SK-N-SH (cell line): Measurements from ENCODE around the gene IL7R. TPM values are rescaled to one million over a fixed set of nuclear protein-coding genes. Genes with fewer than 3 reads are reported as not detected.

Source experiments
- CTCF ChIA-PET: fragments of 300-600, 350-600 bp; formaldehyde crosslinking; extraction: SDS; loops from one replicate; lab custom pipeline; 2021; lab: Yijun Ruan, JAX
- POLR2A ChIA-PET: fragments of 350-600 bp; sonication (Branson Sonifier 250); formaldehyde crosslinking; extraction: SDS; loops from one replicate; lab custom pipeline; 2020; ENCODE audit warnings: antibody characterized with exemption, inconsistent platforms; lab: Yijun Ruan, JAX
- DNase-seq: peaks from one replicate; pipeline ENCODE4 v3.0.0; 2012
- H2AFZ ChIP-seq: fragments of 200-600 bp; sonication (generic); 2 replicates; pipeline ENCODE4 v1.8.1; 2016; ENCODE audit warnings: antibody characterized with exemption, mild to moderate bottlenecking, low read depth
- H3F3A ChIP-seq: fragments of 200-600 bp; sonication (generic); replicated peaks from 2 replicates; pipeline ENCODE3; 2016; ENCODE audit warnings: antibody characterized with exemption, mild to moderate bottlenecking; ENCODE audit not compliant: insufficient read depth
- H3K27ac ChIP-seq, 2 experiments: fragments of 200-500 bp in 1 of 2; fragments of 200-600 bp in 1 of 2; sonication (Bioruptor generic) in 1 of 2; sonication (generic), shearing (Covaris generic) in 1 of 2; 2 replicates each; pipeline versions ENCODE4 v1.5.1 to v1.6.1; 2014 to 2016; ENCODE audit warnings: low read depth in 2 of 2, inconsistent platforms in 1 of 2, low read length in 1 of 2, mild to moderate bottlenecking in 1 of 2, mixed read lengths in 1 of 2
- H3K27me3 ChIP-seq: fragments of 200-600 bp; sonication (generic), shearing (Covaris generic); 2 replicates; pipeline ENCODE4 v1.6.1; 2016; ENCODE audit warnings: mixed run types; ENCODE audit not compliant: insufficient read depth
- H3K36me3 ChIP-seq, 2 experiments: fragments of 200-500 bp in 1 of 2; fragments of 200-600 bp in 1 of 2; sonication (Bioruptor generic) in 1 of 2; sonication (generic) in 1 of 2; replicated peaks in 1 of 2; 2 replicates each; pipeline versions ENCODE3 to v1.5.1; 2014 to 2016; ENCODE audit warnings: low read length in 1 of 2, mild to moderate bottlenecking in 1 of 2; ENCODE audit not compliant: insufficient read depth in 2 of 2, control insufficient read depth in 1 of 2
- H3K4me1 ChIP-seq, 2 experiments: fragments of 200-500 bp in 1 of 2; fragments of 200-600 bp in 1 of 2; sonication (Bioruptor generic) in 1 of 2; sonication (generic), shearing (Covaris generic) in 1 of 2; 2 replicates each; pipeline versions ENCODE4 v1.5.1 to v1.6.1; 2014 to 2016; ENCODE audit warnings: low read depth in 1 of 2, low read length in 1 of 2, mixed run types in 1 of 2; ENCODE audit not compliant: insufficient read depth in 2 of 2, control insufficient read depth in 1 of 2
- H3K4me2 ChIP-seq: fragments of 200-600 bp; sonication (generic), shearing (Covaris generic); 2 replicates; pipeline ENCODE4 v1.6.1; 2017; ENCODE audit warnings: mixed run types
- H3K4me3 ChIP-seq, 2 experiments: fragments of 200-500 bp in 1 of 2; fragments of 200-600 bp in 1 of 2; sonication (Bioruptor generic) in 1 of 2; sonication (generic), shearing (Covaris generic) in 1 of 2; 2 replicates each; pipeline versions ENCODE4 v1.5.1 to v1.8.1; 2014 to 2016; ENCODE audit warnings: low read depth in 2 of 2, inconsistent platforms in 1 of 2, low read length in 1 of 2, mild to moderate bottlenecking in 1 of 2, mixed read lengths in 1 of 2, moderate library complexity in 1 of 2
- H3K79me2 ChIP-seq: fragments of 200-600 bp; sonication (generic); 2 replicates; pipeline ENCODE4 v1.8.1; 2017; ENCODE audit warnings: mild to moderate bottlenecking; ENCODE audit not compliant: insufficient read depth
- H3K9ac ChIP-seq: fragments of 200-600 bp; sonication (generic); 2 replicates; pipeline ENCODE4 v1.6.1; 2017; ENCODE audit warnings: mixed run types
- H3K9me2 ChIP-seq: fragments of 200-600 bp; sonication (generic); 2 replicates; pipeline ENCODE4 v1.6.1; 2017; ENCODE audit warnings: mixed run types
- H3K9me3 ChIP-seq: fragments of 200-600 bp; sonication (generic); 2 replicates; pipeline ENCODE4 v1.6.1; 2017; ENCODE audit warnings: mixed run types, mild to moderate bottlenecking, moderate library complexity
- H4K20me1 ChIP-seq: fragments of 200-600 bp; sonication (generic); 2 replicates; pipeline ENCODE4 v1.6.1; 2017; ENCODE audit warnings: mild to moderate bottlenecking, mixed run types; ENCODE audit not compliant: insufficient read depth
- CTCF ChIP-seq: fragments of 200-600 bp; sonication (generic); IDR thresholded peaks from 2 replicates; pipeline ENCODE4 v1.6.1; 2017; ENCODE audit warnings: antibody characterized with exemption, mild to moderate bottlenecking, moderate library complexity
- ELF1 ChIP-seq: IDR thresholded peaks from 2 replicates; pipeline ENCODE4 v1.4.0; 2012
- EZH2phosphoT487 ChIP-seq: fragments of 200-600 bp; sonication (generic); IDR thresholded peaks from 2 replicates; pipeline ENCODE4 v1.6.1; 2017; ENCODE audit warnings: low read depth, mixed run types, mild to moderate bottlenecking, antibody characterized with exemption, moderate library complexity, borderline replicate concordance
- FOSL2 ChIP-seq: IDR thresholded peaks from 2 replicates; pipeline ENCODE4 v1.4.0; 2012; ENCODE audit warnings: low read depth, mild to moderate bottlenecking, moderate library complexity, borderline replicate concordance
- FOXJ3 ChIP-seq: sonication (generic); formaldehyde crosslinking; IDR thresholded peaks from 2 replicates; pipeline ENCODE4 v1.5.1; 2020; ENCODE audit warnings: mild to moderate bottlenecking, missing genetic modification reagents
- IRF3 ChIP-seq: fragments of 150-350 bp; IDR thresholded peaks from 2 replicates; pipeline ENCODE4 v1.6.1; 2016; ENCODE audit warnings: mild to moderate bottlenecking, low read depth, low read length
- MXI1 ChIP-seq: IDR thresholded peaks from 2 replicates; pipeline ENCODE4 v1.6.1; 2012; ENCODE audit warnings: mild to moderate bottlenecking, low read depth, low read length, improper control_type of control experiment
- RAD21 ChIP-seq: IDR thresholded peaks from 2 replicates; pipeline ENCODE4 v1.6.1; 2012; ENCODE audit warnings: mild to moderate bottlenecking, low read length
- RCOR1 ChIP-seq: fragments of 150-350 bp; IDR thresholded peaks from 2 replicates; pipeline ENCODE4 v1.6.1; 2017; ENCODE audit warnings: antibody characterized with exemption, low read length
- REST ChIP-seq: IDR thresholded peaks from 2 replicates; pipeline ENCODE4 v1.6.1; 2012; ENCODE audit warnings: mild to moderate bottlenecking, low read depth, low read length, moderate library complexity
- SMC3 ChIP-seq: IDR thresholded peaks from 2 replicates; pipeline ENCODE4 v1.6.1; 2012; ENCODE audit warnings: low read depth, low read length, improper control_type of control experiment
- TAF1 ChIP-seq: IDR thresholded peaks from 2 replicates; pipeline ENCODE4 v1.6.1; 2012; ENCODE audit warnings: low read depth, mild to moderate bottlenecking, low read length, moderate library complexity, borderline replicate concordance
- WGBS: methylation state at CpG from one replicate; pipeline ENCODE4 v1.1.6; 2017; ENCODE audit warnings: low lambda C conversion rate; 5-methylcytosine and 5-hydroxymethylcytosine counted together
- polyA plus RNA-seq, 3 experiments: library from polyadenylated mRNA; depleted of rRNA; stranded (reverse); fragments of >200 nt; gene quantifications; 2 replicates each; pipeline ENCODE4 v1.2.3, GENCODE V29; 2012

The IL7R gene
- polyA plus RNA-seq, 1 of the 3 experiments (the other 2 are of a cell fraction) = 3.0 TPM

GRCh38 chr5:35815089-35815936, 41.4 kb upstream of the IL7R start:
- Histone ChIP-seq H3K27me3 (no peaks in the 10 kb centered on the region), H2AFZ (no peak overlapping the region), H3F3A (no peaks in the 10 kb centered on the region), H3K4me3 (no peak overlapping the region; a peak in 1 of 4 replicates), H3K9me2 (no peaks in the 10 kb centered on the region), H3K9me3 (no peaks in the 10 kb centered on the region), H3K36me3 (no peaks in the 10 kb centered on the region), H3K9ac (no peak overlapping the region), H3K79me2 (no peaks in the 10 kb centered on the region), H3K4me2 (no peak overlapping the region), H3K27ac (no peak overlapping the region), H4K20me1 (no peaks in the 10 kb centered on the region), H3K4me1 (no peaks in the 10 kb centered on the region)
- peak; percentile 41 for TF ChIP-seq RAD21
- no peak for TF ChIP-seq RCOR1
- peak; percentile 15; the same call in 1 of the 2 replicates for TF ChIP-seq SMC3
- no peak for TF ChIP-seq ELF1
- no peak for TF ChIP-seq IRF3
- peak; percentile 63 for TF ChIP-seq CTCF
- POLR2A ChIA-PET = no interaction called here
- WGBS = 65% methylated on average over 10 of the region's 10 CpGs
- CTCF ChIA-PET = interaction anchor here (1.0 kb wide), 1 partner anchor 18 kb away, joined by 4 read pairs; no protein-coding TSS in a partner anchor
- DNase-seq = peak; percentile 27

GRCh38 chr5:35816881-35817521, 39.7 kb upstream of the IL7R start:
- Histone ChIP-seq H3K27ac (no peak overlapping the region), H3K27me3 (no peaks in the 10 kb centered on the region), H2AFZ (no peak overlapping the region), H4K20me1 (no peaks in the 10 kb centered on the region), H3K9ac (no peak overlapping the region), H3F3A (no peaks in the 10 kb centered on the region), H3K36me3 (no peaks in the 10 kb centered on the region), H3K9me2 (no peaks in the 10 kb centered on the region), H3K9me3 (no peaks in the 10 kb centered on the region), H3K4me2 (no peak overlapping the region), H3K4me1 (no peaks in the 10 kb centered on the region), H3K4me3 (no peak overlapping the region), H3K79me2 (no peaks in the 10 kb centered on the region)
- no peak for TF ChIP-seq FOSL2
- no peak for TF ChIP-seq FOXJ3 (CRISPR knock-in tag)
- TF ChIP-seq TAF1 = no peak
- no peak for TF ChIP-seq EZH2phosphoT487
- TF ChIP-seq REST = no peak
- no peak for TF ChIP-seq MXI1
- no peak for TF ChIP-seq RCOR1
- POLR2A ChIA-PET = no interaction called here
- CTCF ChIA-PET = no interaction called here
- DNase-seq = no peak
- 37% methylated on average over 4 of the region's 4 CpGs for WGBS
